ENCODE results near the gene RAB35. TPM values are rescaled to one million over a fixed set of nuclear protein-coding genes. Genes with fewer than 3 reads are reported as not detected.

The RAB35 gene
- total RNA-seq, 1 experiment from 2014 or later, result 62.0 TPM

- ChIA-PET CTCF (no interaction called here), POLR2A (no interaction called here)
- H3K27ac ChIP-seq (ENCODE audit: low read length), result no peak overlapping the region
- no peak for TF ChIP-seq REST (IDR thresholded peaks at IDR 0.05; ENCODE audit: insufficient read depth in 1 of 2, low read depth in 2 of 2, low read length in 1 of 2)
- TF ChIP-seq POLR2AphosphoS5 (IDR thresholded peaks at IDR 0.05; ENCODE audit: low read depth, low read length), result no peak
- TF ChIP-seq TCF7L2 (IDR thresholded peaks at IDR 0.05; ENCODE audit: low read depth, low read length), result no peak
- no peak for TF ChIP-seq CTCF (IDR thresholded peaks at IDR 0.05)
- no peaks in the 10 kb centered on the region for H3K4me1 ChIP-seq (ENCODE audit: control insufficient read depth, insufficient read depth, low read length)
- no peak overlapping the region for H3K4me3 ChIP-seq (ENCODE audit: low read depth in 2 of 2, low read length in 2 of 2)
- H3K27me3 ChIP-seq (ENCODE audit: control insufficient read depth, insufficient read depth, low read length), result no peaks in the 10 kb centered on the region
- no peaks in the 10 kb centered on the region for H3K9me3 ChIP-seq (ENCODE audit: control insufficient read depth, insufficient read depth, low read depth, low read length)
- no TSS peak for BruUV-seq (replicated peaks)
- in situ Hi-C loops (cut with HindIII; ENCODE audit: low pct_unique_long_range_greater_than_20kb, low sequenced_read_pairs), result no loop called here
- intact Hi-C loops (cut with micrococcal nuclease; ENCODE audit: unreplicated experiment), result no loop called here
- DNase-seq (ENCODE audit: low read depth, low spot score) (no peak), ATAC-seq (no peak)
- H3K36me3 ChIP-seq (ENCODE audit: control insufficient read depth, insufficient read depth, low read length), result no peaks in the 10 kb centered on the region
Measured at GRCh38 chr12:120055231-120056000, 61.1 kb downstream of the RAB35 start.

GRCh38 chr12:120054293-120054692, 62.3 kb downstream of the RAB35 start:
- Histone ChIP-seq H3K27me3 (ENCODE audit: control insufficient read depth, insufficient read depth, low read length) (no peaks in the 10 kb centered on the region), H3K4me1 (ENCODE audit: control insufficient read depth, insufficient read depth, low read length) (no peaks in the 10 kb centered on the region), H3K36me3 (ENCODE audit: control insufficient read depth, insufficient read depth, low read length) (no peaks in the 10 kb centered on the region), H3K4me3 (ENCODE audit: low read depth in 2 of 2, low read length in 2 of 2) (no peak overlapping the region), H3K9me3 (ENCODE audit: control insufficient read depth, insufficient read depth, low read depth, low read length) (no peaks in the 10 kb centered on the region), H3K27ac (ENCODE audit: low read length) (no peak overlapping the region)
- intact Hi-C loops (cut with micrococcal nuclease; ENCODE audit: unreplicated experiment) (no loop called here), in situ Hi-C loops (cut with HindIII; ENCODE audit: low pct_unique_long_range_greater_than_20kb, low sequenced_read_pairs) (no loop called here)
- TF ChIP-seq CTCF (IDR thresholded peaks at IDR 0.05) (no peak), SIN3A (IDR thresholded peaks at IDR 0.05; ENCODE audit: borderline replicate concordance, insufficient read depth, low read depth, low read length) (no peak), TCF7L2 (IDR thresholded peaks at IDR 0.05; ENCODE audit: low read depth, low read length) (no peak), REST (IDR thresholded peaks at IDR 0.05; ENCODE audit: insufficient read depth in 1 of 2, low read depth in 2 of 2, low read length in 1 of 2) (no peak), POLR2AphosphoS5 (IDR thresholded peaks at IDR 0.05; ENCODE audit: low read depth, low read length) (no peak)
- no peak for DNase-seq (ENCODE audit: low read depth, low spot score)
- no peak for ATAC-seq
- CTCF ChIA-PET, result no interaction called here
- BruUV-seq (replicated peaks), result no TSS peak
- POLR2A ChIA-PET, result no interaction called here

All from Panc1 (cell line).